K562 (cell line): ENCODE measurements around the gene STIM1. TPM values are rescaled to one million over a fixed set of nuclear protein-coding genes. Genes with fewer than 3 reads are reported as not detected.

ENCODE experiments used
- ATAC-seq: fragments of 200-7000 bp; cut with Tn5 transposase; 3 replicates; pipeline ENCODE4 v1.9.1; 2020; ENCODE audit warnings: moderate library complexity
- BruUV-seq: library from RNA; stranded (reverse); fragments of 400-500 nt; replicated peaks from 2 replicates; lab custom pipeline; 2021; lab: Mats Ljungman, UMichigan
- CTCF ChIA-PET: fragments of 300-600 bp; formaldehyde crosslinking; extraction: SDS; loops from one replicate; lab custom pipeline; 2021; ENCODE audit warnings: low intra/inter-chr PET ratio; lab: Yijun Ruan, JAX
- POLR2A ChIA-PET: fragments of 300-600, 350-650 bp; sonication (Branson Sonifier 250); formaldehyde crosslinking; extraction: SDS; loops from one replicate; lab custom pipeline; 2021; ENCODE audit warnings: antibody characterized with exemption, inconsistent platforms; lab: Yijun Ruan, JAX
- DNase-seq, 4 experiments: peaks; one replicate each; pipeline versions ENCODE4 v3.0.0 to v3.0.0-alpha.2; 2011 to 2018; ENCODE audit warnings: low spot score in 3 of 4, mixed read lengths in 3 of 4; ENCODE audit errors: extremely low read depth in 1 of 4
- FAIRE-seq: peaks from 2 replicates; lab custom pipeline; 2011; peaks lifted over from hg19 to GRCh38; lab: Jason Lieb, UNC
- H2AFZ ChIP-seq: 2 replicates; pipeline ENCODE4 v1.6.0; 2011; ENCODE audit warnings: low read depth, low read length, control low read depth, inconsistent platforms
- H3K27ac ChIP-seq: fragments of 200-600 bp; 3 replicates; pipeline ENCODE4 v1.8.0; 2011; ENCODE audit warnings: low read depth, mild to moderate bottlenecking, control low read depth, inconsistent platforms, low read length, moderate library complexity, mixed read lengths; ENCODE audit errors: extremely low read depth
- H3K27me3 ChIP-seq, 2 experiments: fragments of 300-600 bp in 1 of 2; 2 replicates in 1 of 2; 3 replicates in 1 of 2; pipeline versions ENCODE4 v1.6.0 to v1.8.0; 2011; ENCODE audit warnings: inconsistent platforms in 2 of 2, low read length in 2 of 2, mild to moderate bottlenecking in 1 of 2, mixed read lengths in 1 of 2, moderate library complexity in 1 of 2; ENCODE audit not compliant: control insufficient read depth in 2 of 2, insufficient read depth in 2 of 2
- H3K36me3 ChIP-seq: fragments of 300-600 bp; 3 replicates; pipeline ENCODE4 v1.8.0; 2011; ENCODE audit warnings: mild to moderate bottlenecking, low read length, inconsistent platforms; ENCODE audit not compliant: control insufficient read depth, insufficient read depth
- H3K4me1 ChIP-seq, 2 experiments: fragments of 200-600 bp in 1 of 2; replicated peaks in 1 of 2; 2 replicates in 1 of 2; 3 replicates in 1 of 2; pipeline versions ENCODE4 v1.5.1 to v1.8.0; 2011; ENCODE audit warnings: inconsistent platforms in 2 of 2, low read length in 2 of 2, mild to moderate bottlenecking in 1 of 2, mixed read lengths in 1 of 2, moderate library complexity in 1 of 2; ENCODE audit not compliant: control insufficient read depth in 2 of 2, insufficient read depth in 2 of 2
- H3K4me2 ChIP-seq: 2 replicates; pipeline ENCODE4 v1.6.1; 2011; ENCODE audit warnings: low read length, control low read depth, inconsistent platforms, mixed read lengths; ENCODE audit not compliant: insufficient read depth
- H3K4me3 ChIP-seq: fragments of 200-600 bp; sonication (generic), shearing (Covaris generic); 2 replicates; pipeline ENCODE4 v1.5.1; 2016; ENCODE audit warnings: control low read depth, inconsistent platforms
- H3K79me2 ChIP-seq: fragments of 200-600 bp; 3 replicates; pipeline ENCODE4 v1.8.0; 2011; ENCODE audit warnings: low read length, inconsistent platforms; ENCODE audit not compliant: control insufficient read depth, insufficient read depth
- H3K9ac ChIP-seq, 2 experiments: 2 replicates each; pipeline versions ENCODE4 v1.6.0 to v1.6.1; 2011; ENCODE audit warnings: low read depth in 2 of 2, low read length in 2 of 2, control low read depth in 1 of 2, inconsistent platforms in 1 of 2, mild to moderate bottlenecking in 1 of 2, mixed read lengths in 1 of 2; ENCODE audit not compliant: insufficient read depth in 1 of 2
- H3K9me1 ChIP-seq: one replicate; pipeline ENCODE4 v1.6.0; 2011; ENCODE audit warnings: inconsistent platforms, mild to moderate bottlenecking, low read length, moderate library complexity; ENCODE audit not compliant: control insufficient read depth, insufficient read depth
- H3K9me3 ChIP-seq: replicated peaks from 2 replicates; pipeline ENCODE4 v1.5.1; 2011; ENCODE audit warnings: low read depth, low read length, inconsistent platforms; ENCODE audit not compliant: control insufficient read depth, insufficient read depth
- H4K20me1 ChIP-seq: replicated peaks from 2 replicates; pipeline ENCODE4 v1.6.1; 2011; ENCODE audit warnings: low read length, inconsistent platforms, mixed read lengths; ENCODE audit not compliant: control insufficient read depth, insufficient read depth
- ARID4B ChIP-seq: sonication (generic); formaldehyde crosslinking; IDR thresholded peaks from 2 replicates; pipeline ENCODE4 v1.8.0; 2022; ENCODE audit warnings: mild to moderate bottlenecking, missing genetic modification reagents
- ATF2 ChIP-seq: sonication (generic); formaldehyde crosslinking; IDR thresholded peaks from 2 replicates; pipeline ENCODE4 v1.8.1; 2022; ENCODE audit warnings: missing genetic modification reagents
- BCOR ChIP-seq: fragments of 450-650 bp; IDR thresholded peaks from 2 replicates; pipeline ENCODE4 v1.6.1; 2016
- KLF13 ChIP-seq: fragments of 450-650 bp; IDR thresholded peaks from 2 replicates; pipeline ENCODE4 v1.6.1; 2016; ENCODE audit warnings: missing genetic modification characterization, low read depth, mild to moderate bottlenecking, missing compliant biosample characterization, moderate library complexity, borderline replicate concordance
- LEF1 ChIP-seq: fragments of 450-650 bp; IDR thresholded peaks from 2 replicates; pipeline ENCODE4 v1.6.1; 2016; ENCODE audit warnings: mild to moderate bottlenecking
- NCOA6 ChIP-seq: fragments of 450-650 bp; IDR thresholded peaks from 2 replicates; pipeline ENCODE4 v1.6.1; 2017; ENCODE audit warnings: mild to moderate bottlenecking
- NR3C1 ChIP-seq: sonication (generic); formaldehyde crosslinking; IDR thresholded peaks from 2 replicates; pipeline ENCODE4 v1.8.1; 2022; ENCODE audit warnings: missing genetic modification reagents
- POLR2B ChIP-seq: fragments of 450-650 bp; IDR thresholded peaks from 2 replicates; pipeline ENCODE4 v1.6.1; 2018; ENCODE audit warnings: low read depth; ENCODE audit not compliant: partially characterized antibody
- RBBP5 ChIP-seq: fragments of 200-600 bp; sonication (generic); IDR thresholded peaks from 2 replicates; pipeline ENCODE4 v1.6.1; 2012; ENCODE audit warnings: borderline replicate concordance, mild to moderate bottlenecking, low read length, control low read depth, inconsistent platforms; ENCODE audit not compliant: insufficient read depth, poor library complexity, severe bottlenecking
- RFX1 ChIP-seq: fragments of 450-650 bp; IDR thresholded peaks from 2 replicates; pipeline ENCODE4 v1.6.1; 2016; ENCODE audit warnings: mild to moderate bottlenecking, moderate library complexity
- RFX7 ChIP-seq: fragments of 250-450 bp; sonication (Bioruptor Pico); IDR thresholded peaks from 2 replicates; pipeline ENCODE4 v1.5.1; 2021; ENCODE audit warnings: mild to moderate bottlenecking
- SMC3 ChIP-seq: conservative IDR thresholded peaks from 2 replicates; pipeline ENCODE4 v1.6.1; 2011; ENCODE audit warnings: low read depth, low read length, improper control_type of control experiment; ENCODE audit not compliant: insufficient read depth
- TARDBP ChIP-seq: fragments of 450-650 bp; IDR thresholded peaks from 2 replicates; pipeline ENCODE4 v1.6.1; 2016
- ZNF384 ChIP-seq: IDR thresholded peaks from 2 replicates; pipeline ENCODE4 v1.6.1; 2012; ENCODE audit warnings: low read depth, low read length, improper control_type of control experiment
- ZNF764 ChIP-seq: fragments of 250-450 bp; sonication (Bioruptor Pico); IDR thresholded peaks from 2 replicates; pipeline ENCODE4 v1.4.0; 2020; ENCODE audit warnings: low read depth, mild to moderate bottlenecking, moderate library complexity
- WGBS: fragments of 100-300 bp; shearing (Covaris generic); methylation state at CpG from one replicate; pipeline ENCODE4 v1.1.6; 2016; ENCODE audit warnings: low coverage, mixed read lengths; ENCODE audit not compliant: insufficient coverage; ENCODE audit errors: missing lambda C conversion rate; 5-methylcytosine and 5-hydroxymethylcytosine counted together
- in situ Hi-C: fragments of 300-500 bp; cut with MboI; formaldehyde crosslinking; loops from 4 replicates; pipeline ENCODE4 v1.15.0; 2018; ENCODE audit warnings: inconsistent platforms, mixed read lengths
- intact Hi-C: fragments of 100-400 bp; cut with micrococcal nuclease; formaldehyde crosslinking; loops from 2 replicates; pipeline ENCODE4 v1.14.2; 2022
- polyA plus RNA-seq, 8 experiments: library from polyadenylated mRNA; depleted of rRNA in 4 of 8; stranded (reverse) in 5 of 8; unstranded in 3 of 8; fragments of >200 nt; fragmentation: Nextera tagmentation in 2 of 8; fragmentation: Illumina TruSeq in 1 of 8; extraction: Ambion mirVana in 2 of 8; extraction: Trizol in 1 of 8; gene quantifications; 2 replicates each; pipeline versions ENCODE4 v1.2.1 to v1.2.3, GENCODE V29; 2011 to 2014; ENCODE audit warnings: inconsistent platforms in 1 of 8, missing spikeins in 1 of 8
- total RNA-seq, 7 experiments: library from RNA; depleted of rRNA in 6 of 7; stranded (reverse); fragments of >200 nt in 6 of 7; fragmentation: Illumina TruSeq in 2 of 7; extraction: Trizol in 2 of 7; gene quantifications; 2 replicates each; pipeline versions ENCODE4 v1.2.1 to v1.2.3, GENCODE V29; 2011 to 2021; ENCODE audit warnings: low replicate concordance in 1 of 7
- TF ChIP-seq, protein P1 (sequence below): fragments of 250-450 bp; sonication (Bioruptor Pico); IDR thresholded peaks from 2 replicates; pipeline ENCODE4 v1.5.0; 2021

The STIM1 gene
- total and polyA plus RNA-seq, 9 of the 15 experiments (the other 6 are each of a cell fraction or from before 2014, with no cell fraction given), result 7.7 to 50.5 (median 22.5) TPM

GRCh38 chr11:3856856-3857553, 1.5 kb downstream of the STIM1 start:
- H3K9ac ChIP-seq, result peak overlapping the region; percentile 77 to 90; a peak in 3 of 4 replicates
- H3K27ac ChIP-seq, result peak overlapping the region; percentile 72
- no peaks in the 10 kb centered on the region for H3K9me1 ChIP-seq
- 6% methylated on average over 5 of the region's 5 CpGs for WGBS
- ChIA-PET CTCF (no interaction called here), POLR2A (interaction anchor here (1.0 to 3.9 kb wide), 5 partner anchors 12 to 218 kb away, joined by 3 to 32 read pairs (median 3); no protein-coding TSS in a partner anchor)
- H4K20me1 ChIP-seq, result no peaks in the 10 kb centered on the region
- DNase-seq, result no peak
- ATAC-seq, result no peak
- peak overlapping the region; percentile 62 for H3K4me3 ChIP-seq
- 0 out of 2 replicates have a peak overlapping the region, but pooled peaks have one; percentile 51 for H2AFZ ChIP-seq
- peaks cover 65% of the 10 kb centered on the region for H3K79me2 ChIP-seq
- H3K4me1 ChIP-seq, result peaks cover 49 to 60% of the 10 kb centered on the region in 2 experiments
- intact Hi-C loops (loop anchor here (1.0 to 5.0 kb wide), 2 partner anchors 10 to 35 kb away; no protein-coding TSS in a partner anchor), in situ Hi-C loops (no loop called here)
- no peaks in the 10 kb centered on the region for H3K36me3 ChIP-seq
- H3K27me3 ChIP-seq, result no peaks in the 10 kb centered on the region
- no peak for FAIRE-seq
- no TSS peak for BruUV-seq
- H3K4me2 ChIP-seq, result peak overlapping the region; percentile 94
- no peaks in the 10 kb centered on the region for H3K9me3 ChIP-seq
- TF ChIP-seq ZNF384, result peak; percentile 66; the same call in 1 of the 2 replicates
- no peak for TF ChIP-seq ATF2 (CRISPR knock-in tag)
- no peak for TF ChIP-seq ZNF764 (CRISPR knock-in tag)
- TF ChIP-seq NR3C1 (CRISPR knock-in tag), result no peak
- 0 out of 2 replicates have a peak, but pooled peaks have one; percentile 25 for TF ChIP-seq ARID4B (CRISPR knock-in tag)
- no peak for TF ChIP-seq LEF1
- no peak for TF ChIP-seq SMC3
- TF ChIP-seq RFX1, result no peak
- TF ChIP-seq KLF13 (tag), result no peak
- no peak for TF ChIP-seq NCOA6
- TF ChIP-seq, protein P1, sequence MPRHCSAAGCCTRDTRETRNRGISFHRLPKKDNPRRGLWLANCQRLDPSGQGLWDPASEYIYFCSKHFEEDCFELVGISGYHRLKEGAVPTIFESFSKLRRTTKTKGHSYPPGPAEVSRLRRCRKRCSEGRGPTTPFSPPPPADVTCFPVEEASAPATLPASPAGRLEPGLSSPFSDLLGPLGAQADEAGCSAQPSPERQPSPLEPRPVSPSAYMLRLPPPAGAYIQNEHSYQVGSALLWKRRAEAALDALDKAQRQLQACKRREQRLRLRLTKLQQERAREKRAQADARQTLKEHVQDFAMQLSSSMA (CRISPR knock-in tag), result no peak
- TF ChIP-seq TARDBP, result no peak
- no peak for TF ChIP-seq POLR2B
- no peak for TF ChIP-seq RFX7
- TF ChIP-seq BCOR, result 0 out of 2 replicates have a peak, but pooled peaks have one; percentile 9
- no peak for TF ChIP-seq RBBP5
